SK-N-SH (cell line): ENCODE data around the gene BTBD16.

Source experiments
- CHD2 ChIP-seq: fragments of 150-350 bp; IDR thresholded peaks from 2 replicates; pipeline ENCODE4 v1.6.1; 2018; ENCODE audit warnings: low read length; ENCODE audit not compliant: partially characterized antibody
- CTCF ChIP-seq: fragments of 200-600 bp; sonication (generic); IDR thresholded peaks from 2 replicates; pipeline ENCODE4 v1.6.1; 2017; ENCODE audit warnings: antibody characterized with exemption, mild to moderate bottlenecking, moderate library complexity
- EP300 ChIP-seq, 2 experiments: IDR thresholded peaks; 2 replicates each; pipeline versions ENCODE4 v1.4.0 to v1.6.1; 2012; ENCODE audit warnings: borderline replicate concordance in 1 of 2, low read depth in 1 of 2, low read length in 1 of 2
- EZH2phosphoT487 ChIP-seq: fragments of 200-600 bp; sonication (generic); IDR thresholded peaks from 2 replicates; pipeline ENCODE4 v1.6.1; 2017; ENCODE audit warnings: low read depth, mixed run types, mild to moderate bottlenecking, antibody characterized with exemption, moderate library complexity, borderline replicate concordance
- FOSL2 ChIP-seq: IDR thresholded peaks from 2 replicates; pipeline ENCODE4 v1.4.0; 2012; ENCODE audit warnings: low read depth, mild to moderate bottlenecking, moderate library complexity, borderline replicate concordance
- IRF3 ChIP-seq: fragments of 150-350 bp; IDR thresholded peaks from 2 replicates; pipeline ENCODE4 v1.6.1; 2016; ENCODE audit warnings: mild to moderate bottlenecking, low read depth, low read length
- MAX ChIP-seq: IDR thresholded peaks from 2 replicates; pipeline ENCODE4 v1.4.0; 2012; ENCODE audit warnings: low read depth
- MXI1 ChIP-seq: IDR thresholded peaks from 2 replicates; pipeline ENCODE4 v1.6.1; 2012; ENCODE audit warnings: mild to moderate bottlenecking, low read depth, low read length, improper control_type of control experiment
- POLR2AphosphoS5 ChIP-seq: IDR thresholded peaks from 2 replicates; pipeline ENCODE4 v1.6.1; 2012; ENCODE audit warnings: low read depth, low read length
- RAD21 ChIP-seq: IDR thresholded peaks from 2 replicates; pipeline ENCODE4 v1.6.1; 2012; ENCODE audit warnings: mild to moderate bottlenecking, low read length
- RCOR1 ChIP-seq: fragments of 150-350 bp; IDR thresholded peaks from 2 replicates; pipeline ENCODE4 v1.6.1; 2017; ENCODE audit warnings: antibody characterized with exemption, low read length
- SIN3A ChIP-seq: IDR thresholded peaks from 2 replicates; pipeline ENCODE4 v1.6.1; 2012; ENCODE audit warnings: low read depth, mild to moderate bottlenecking, low read length, moderate library complexity, borderline replicate concordance

- TF ChIP-seq EP300 (IDR thresholded peaks at IDR 0.05; ENCODE audit: borderline replicate concordance in 1 of 2, low read depth in 1 of 2, low read length in 1 of 2), result no peak
- TF ChIP-seq CTCF, result no peak
- no peak for TF ChIP-seq RAD21
- no peak for TF ChIP-seq FOSL2
- no peak for TF ChIP-seq EZH2phosphoT487
- no peak for TF ChIP-seq POLR2AphosphoS5
- TF ChIP-seq SIN3A, result no peak
- TF ChIP-seq MXI1, result no peak
- TF ChIP-seq MAX, result no peak
- TF ChIP-seq CHD2, result no peak
- TF ChIP-seq IRF3, result no peak
- TF ChIP-seq RCOR1, result no peak
Observed at GRCh38 chr10:122357685-122358084, 86.6 kb downstream of the BTBD16 start.
